HG03442 (cell line): ENCODE results near the gene TBC1D12.
"Not testable (repeated sequence)": the region's sequence is repeated elsewhere in the genome, so short reads cannot be mapped to it uniquely, and the experiment has no call there.

ENCODE experiments used
- ATAC-seq: cut with Tn5 transposase; IDR thresholded peaks from one replicate; pipeline ENCODE4 v1.9.1; 2021; ENCODE audit warnings: mild to moderate bottlenecking, moderate library complexity; ENCODE audit not compliant: unreplicated experiment

TBC1D12 gene

DNA sequence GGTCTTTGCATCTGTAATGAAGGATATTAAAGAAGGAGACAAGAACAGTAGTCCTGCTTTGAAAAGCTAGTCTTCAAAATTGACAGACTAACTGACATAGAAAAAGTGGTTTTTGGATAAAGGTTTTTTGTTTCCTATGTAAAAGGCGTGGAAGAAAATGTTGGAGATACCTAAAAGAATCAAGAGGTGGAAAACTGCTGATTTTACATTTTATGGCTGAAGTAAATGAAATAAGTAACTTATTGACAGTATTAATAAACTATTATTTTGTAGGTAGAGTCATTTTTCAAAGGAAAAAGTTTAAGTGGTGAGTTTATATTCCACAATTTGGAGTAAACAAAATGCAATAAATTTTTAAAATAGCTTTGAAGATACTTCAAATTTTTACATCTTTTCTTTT is 130.7 kb downstream of the TBC1D12 start:
- ATAC-seq: no peak

- not testable (repeated sequence) for ATAC-seq
These were observed 139.9 kb downstream of the TBC1D12 start for GRCh38 chr10:94542282-94542681.

- peak; percentile 69 for ATAC-seq
These were observed 143.2 kb downstream of the TBC1D12 start, which contains the start of gene HELLS for GRCh38 chr10:94545391-94546048. TSS of gene HELLS (plus strand) at chr10:94545788. CDS start at chr10:94545922, 134 bp downstream.

DNA sequence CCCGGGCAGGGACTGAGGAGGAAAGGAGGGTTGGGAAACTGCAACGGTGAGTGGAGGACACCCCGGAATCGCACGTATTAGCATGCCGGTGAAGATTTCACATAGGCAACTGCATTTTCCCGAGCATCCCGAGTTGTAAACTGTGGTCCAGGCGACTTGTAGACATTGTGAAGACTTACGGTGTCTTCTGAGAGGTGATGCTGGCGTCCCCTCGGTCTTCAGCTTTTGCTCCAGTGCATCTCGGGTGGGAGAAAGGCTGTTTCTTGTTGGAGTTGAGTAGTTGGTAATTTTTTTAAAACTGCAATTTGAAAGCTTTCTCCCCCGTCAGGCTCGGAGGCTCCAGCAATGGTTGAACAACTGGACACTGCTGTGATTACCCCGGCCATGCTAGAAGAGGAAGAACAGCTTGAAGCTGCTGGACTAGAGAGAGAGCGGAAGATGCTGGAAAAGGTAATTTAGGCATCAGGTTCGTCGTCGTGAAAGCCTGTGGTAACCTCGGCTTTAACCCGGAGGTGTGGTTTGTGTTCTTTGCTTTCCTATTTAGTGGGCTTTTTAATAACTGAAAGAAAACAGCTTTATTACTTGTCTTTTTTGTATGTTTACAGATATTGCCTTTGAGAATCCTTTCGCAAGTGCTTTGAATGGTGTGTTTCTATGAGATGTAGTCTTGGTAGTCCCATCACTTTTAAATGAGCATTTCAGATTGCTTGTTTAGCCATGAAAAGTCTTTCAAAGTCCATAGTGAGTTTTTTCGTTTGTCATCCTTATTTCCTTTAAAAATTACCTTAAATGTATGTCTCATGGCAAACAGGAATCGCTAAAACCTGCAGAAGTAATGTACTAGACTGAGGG is 143.9 kb downstream of the TBC1D12 start:
- peak; percentile 8 for ATAC-seq

DNA sequence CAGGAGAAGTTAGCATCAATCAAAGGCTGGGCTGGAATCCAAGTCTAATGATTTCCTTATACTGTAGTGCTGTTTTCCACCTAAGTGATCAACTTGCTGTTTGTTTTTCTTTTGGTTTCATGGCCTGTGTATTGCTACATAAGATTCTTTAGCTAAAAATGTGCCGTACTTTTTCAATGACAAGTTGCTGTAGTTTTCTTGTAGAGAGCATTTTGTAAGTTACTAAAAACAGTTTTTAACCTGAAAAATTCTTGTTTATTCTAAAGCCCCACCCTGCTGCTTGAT is 144.5 kb downstream of the TBC1D12 start:
- no peak for ATAC-seq

GRCh38 chr10:94549221-94549620 is 146.9 kb downstream of the TBC1D12 start:
- no peak for ATAC-seq

DNA sequence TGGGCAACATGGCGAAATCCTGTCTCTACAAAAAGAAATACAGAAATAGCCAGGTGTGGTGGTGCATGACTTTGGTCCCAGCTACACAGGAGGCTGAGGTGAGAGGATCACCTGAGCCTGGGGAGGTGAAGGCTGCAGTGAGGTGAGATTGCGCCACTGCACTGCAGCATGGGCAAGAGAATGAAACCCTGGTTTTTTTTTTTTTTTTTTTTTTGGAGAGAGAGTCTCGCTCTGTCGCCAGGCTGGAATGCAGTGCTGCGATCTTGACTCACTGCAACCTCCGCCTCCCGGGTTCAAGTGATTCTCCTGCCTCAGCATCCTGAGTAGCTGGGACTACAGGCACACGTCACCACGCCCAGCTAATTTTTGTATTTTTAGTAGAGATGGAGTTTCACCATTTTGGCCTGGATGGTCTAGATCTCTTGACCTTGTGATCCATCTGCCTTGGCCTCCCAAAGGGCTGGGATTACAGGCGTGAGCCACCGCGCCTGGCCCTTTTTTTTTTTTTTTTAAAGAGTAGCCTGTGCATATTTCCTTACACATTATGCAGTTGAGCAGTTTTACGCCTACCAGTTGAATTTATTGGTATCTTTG is 165.5 kb downstream of the TBC1D12 start:
- ATAC-seq: not testable (repeated sequence)

- ATAC-seq: no peak
These were observed 168.7 kb downstream of the TBC1D12 start for GRCh38 chr10:94571081-94571480.

DNA sequence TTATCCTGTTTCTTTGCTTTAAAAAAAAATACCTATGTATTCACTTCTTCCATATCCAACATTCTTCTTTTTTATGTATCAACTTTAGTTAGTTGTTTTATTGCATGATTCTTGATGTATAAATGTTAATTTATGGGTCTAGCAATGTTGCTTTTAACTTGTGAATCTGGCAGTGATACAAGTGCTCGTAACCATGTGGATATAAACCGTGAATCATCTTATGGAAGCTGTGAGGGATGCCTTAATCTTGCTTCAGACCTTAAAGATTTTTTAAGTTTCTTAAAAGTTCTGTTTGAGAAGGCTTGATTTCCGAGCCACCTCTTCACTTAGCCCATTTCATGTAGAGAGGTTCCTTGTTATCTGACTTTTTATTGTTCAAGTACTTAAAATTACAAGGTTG is 169.2 kb downstream of the TBC1D12 start:
- no peak for ATAC-seq

DNA sequence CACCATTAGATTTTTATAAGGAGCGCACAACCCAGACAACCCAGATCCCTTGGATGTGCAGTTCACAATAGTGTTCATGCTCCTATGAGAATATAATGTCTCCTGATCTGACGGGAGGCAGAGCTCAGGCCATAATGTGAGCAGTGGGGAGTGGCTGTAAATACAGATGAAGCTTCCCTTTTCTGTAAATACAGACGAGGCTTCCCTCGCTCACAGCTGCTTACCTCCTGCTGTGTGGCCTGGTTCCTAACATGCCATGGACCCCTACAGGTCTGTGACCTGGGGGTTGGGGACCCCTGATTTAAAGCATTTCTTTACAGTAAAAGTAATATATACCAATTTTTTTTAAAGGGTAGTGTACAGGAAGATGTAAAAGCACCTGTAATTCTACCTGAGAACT is 176.4 kb downstream of the TBC1D12 start:
- no peak for ATAC-seq

DNA sequence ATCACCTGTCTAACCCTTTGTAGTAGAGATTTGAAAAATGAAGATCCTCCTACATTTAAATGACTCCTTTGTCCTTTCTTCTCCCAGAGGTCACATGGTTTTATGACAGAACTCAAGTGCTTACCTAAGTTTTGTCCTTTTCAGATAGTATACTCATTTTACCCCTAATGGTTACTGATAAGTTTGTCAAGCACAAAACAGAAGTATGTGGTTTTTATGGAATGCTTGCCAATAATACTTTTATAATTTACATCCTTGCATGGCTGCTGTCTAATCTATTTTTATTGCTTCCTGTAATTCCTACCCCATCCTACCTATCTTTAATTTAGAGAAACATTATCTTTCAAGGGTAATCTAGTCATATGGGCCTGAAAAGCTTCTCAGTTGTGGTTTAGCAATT is 180.8 kb downstream of the TBC1D12 start:
- ATAC-seq: no peak
